ENCODE measurements around the gene RAB1B. TPM values are rescaled to one million over a fixed set of nuclear protein-coding genes. Genes with fewer than 3 reads are reported as not detected.
A peak's percentile ranks its signal among the peaks of the same experiment; 100 is the strongest.

The RAB1B gene
- total RNA-seq, 4 donors from 2014 or later, result 89.8 to 141 (median 131) TPM

- Histone ChIP-seq H3K27me3 (no peaks in the 10 kb centered on the region), H3K36me3 (peaks cover 0 to under 1% (median 0%) of the 10 kb centered on the region in 4 donors), H3K27ac (peak overlapping the region; percentile 92 to 99 (median 97)), H3K4me1 (peaks cover 23 to 31% (median 24%) of the 10 kb centered on the region in 4 donors), H3K4me3 (peak overlapping the region in 1 of 4 donors; percentile 96), H3K9me3 (no peaks in the 10 kb centered on the region)
- in situ Hi-C loops (cut with MboI; ENCODE audit: low pct_ligation_motif_present in 1 of 4, low pct_unique_long_range_greater_than_20kb in 1 of 4, low sequenced_read_pairs in 3 of 4) (no loop called here), intact Hi-C loops (cut with DNase I; ENCODE audit: low total_unique reads) (no loop called here)
- TF ChIP-seq EP300 (IDR thresholded peaks at IDR 0.05; ENCODE audit: low read depth), result no peak
- no peak for TF ChIP-seq CTCF (IDR thresholded peaks at IDR 0.05)
- TF ChIP-seq POLR2AphosphoS5 (IDR thresholded peaks at IDR 0.05), result no peak
- no peak for TF ChIP-seq POLR2A (IDR thresholded peaks at IDR 0.05)
- WGBS, 2 donors (ENCODE audit: low coverage in 1 of 2), result 80% methylated on average over 20 of the region's 20 CpGs; no CpG with 5 or more reads in 1 of the 2 donors
- DNase-seq, result no peak
These were observed 1.9 kb upstream of the RAB1B start for GRCh38 chr11:66266378-66267038.

GRCh38 chr11:66267039-66267378, 1.4 kb upstream of the RAB1B start:
- H3K4me3 ChIP-seq, result peak overlapping the region; percentile 58 to 96 (median 90)
- peak overlapping the region; percentile 92 to 99 (median 97) for H3K27ac ChIP-seq
- TF ChIP-seq EP300 (IDR thresholded peaks at IDR 0.05; ENCODE audit: low read depth), result no peak
- no peak for TF ChIP-seq POLR2A (IDR thresholded peaks at IDR 0.05)
- TF ChIP-seq CTCF (IDR thresholded peaks at IDR 0.05), result no peak
- TF ChIP-seq POLR2AphosphoS5 (IDR thresholded peaks at IDR 0.05), result no peak
- intact Hi-C loops (cut with DNase I; ENCODE audit: low total_unique reads), result no loop called here
- DNase-seq, result no peak
- H3K4me1 ChIP-seq, result peaks cover 23 to 31% (median 24%) of the 10 kb centered on the region in 4 donors
- H3K36me3 ChIP-seq, result peaks cover 0 to 6% (median 2%) of the 10 kb centered on the region in 4 donors
- in situ Hi-C loops (cut with MboI; ENCODE audit: low pct_ligation_motif_present in 1 of 4, low pct_unique_long_range_greater_than_20kb in 1 of 4, low sequenced_read_pairs in 3 of 4), result no loop called here
- H3K9me3 ChIP-seq, result no peaks in the 10 kb centered on the region
- WGBS, 2 donors (ENCODE audit: low coverage in 1 of 2), result 14% methylated on average over 13 of the region's 13 CpGs; no CpG with 5 or more reads in 1 of the 2 donors
- H3K27me3 ChIP-seq, result no peaks in the 10 kb centered on the region

GRCh38 chr11:66267379-66268243, 828 bp upstream of the RAB1B start:
- DNase-seq, result peak; percentile 92
- peaks cover 0 to 12% (median 5%) of the 10 kb centered on the region in 4 donors for H3K36me3 ChIP-seq
- intact Hi-C loops (cut with DNase I; ENCODE audit: low total_unique reads) (no loop called here), in situ Hi-C loops (cut with MboI; ENCODE audit: low pct_ligation_motif_present in 1 of 4, low pct_unique_long_range_greater_than_20kb in 1 of 4, low sequenced_read_pairs in 3 of 4) (no loop called here)
- peak; percentile 40 for TF ChIP-seq POLR2A (IDR thresholded peaks at IDR 0.05)
- TF ChIP-seq EP300 (IDR thresholded peaks at IDR 0.05; ENCODE audit: low read depth), result peak; percentile 56
- peak in 3 of 5 experiments; percentile 21 to 37 (median 32) for TF ChIP-seq CTCF (IDR thresholded peaks at IDR 0.05)
- TF ChIP-seq POLR2AphosphoS5 (IDR thresholded peaks at IDR 0.05), result peak; percentile 13 to 90 (median 80)
- 1% methylated on average over 40 of the region's 61 CpGs; no CpG with 5 or more reads in 1 of the 2 donors for WGBS, 2 donors (ENCODE audit: low coverage in 1 of 2)
- H3K27me3 ChIP-seq, result no peaks in the 10 kb centered on the region
- H3K4me3 ChIP-seq, result peak overlapping the region; percentile 58 to 96 (median 90)
- H3K27ac ChIP-seq, result peak overlapping the region; percentile 92 to 99 (median 97)
- peaks cover 23 to 31% (median 24%) of the 10 kb centered on the region in 4 donors for H3K4me1 ChIP-seq
- no peaks in the 10 kb centered on the region for H3K9me3 ChIP-seq

Data from transverse colon (tissue), 4 donors.